ENCODE results near the gene PHF12. TPM values are rescaled to one million over a fixed set of nuclear protein-coding genes. Genes with fewer than 3 reads are reported as not detected.

PHF12 gene
- total RNA-seq, 1 experiment from 2014 or later: 35.7 TPM

- no peak for TF ChIP-seq POLR2A (IDR thresholded peaks at IDR 0.05; ENCODE audit: borderline replicate concordance, extremely low read depth, insufficient read depth, insufficient read length)
- TF ChIP-seq POLR2AphosphoS5 (IDR thresholded peaks at IDR 0.05; ENCODE audit: low read depth, low read length): no peak
- TF ChIP-seq ZFX (IDR thresholded peaks at IDR 0.05): no peak
- no peak for TF ChIP-seq ZNF274 (IDR thresholded peaks at IDR 0.05; ENCODE audit: low read depth, low read length)
- no peak for TF ChIP-seq EZH2phosphoT487 (IDR thresholded peaks at IDR 0.05; ENCODE audit: borderline replicate concordance)
Observed at GRCh38 chr17:28892024-28892423, 59.3 kb downstream of the PHF12 start (continued).

GRCh38 chr17:28891201-28891600 is 60.1 kb downstream of the PHF12 start:
- Histone ChIP-seq H2AFZ (ENCODE audit: low read depth, low read length, poor library complexity, severe bottlenecking) (no peak overlapping the region), H3K9ac (ENCODE audit: low read length) (no peak overlapping the region), H3K27ac (ENCODE audit: low read depth, low read length) (no peak overlapping the region), H3K79me2 (ENCODE audit: insufficient read depth, low read length) (peaks cover 13% of the 10 kb centered on the region), H3K36me3 (ENCODE audit: control insufficient read depth in 1 of 2, insufficient read depth in 2 of 2, low read length in 2 of 2) (no peaks in the 10 kb centered on the region), H3K4me3 (replicated peaks in 1 of 2; ENCODE audit: low read depth in 1 of 2, low read length in 2 of 2) (no peak overlapping the region), H3K9me2 (ENCODE audit: insufficient read depth) (no peaks in the 10 kb centered on the region), H3K4me2 (ENCODE audit: low read length) (no peak overlapping the region), H4K20me1 (ENCODE audit: insufficient read depth) (no peaks in the 10 kb centered on the region), H3K4me1 (ENCODE audit: control insufficient read depth in 1 of 2, insufficient read depth in 2 of 2, low read length in 2 of 2) (peaks cover 9 to 12% of the 10 kb centered on the region in 2 experiments; a peak in 3 of 4 replicates), H3K9me3 (ENCODE audit: control insufficient read depth in 1 of 2, insufficient read depth in 1 of 2, low read depth in 1 of 2, low read length in 2 of 2) (no peaks in the 10 kb centered on the region), H3K27me3 (ENCODE audit: insufficient read depth, low read length) (no peaks in the 10 kb centered on the region)
- BruUV-seq (replicated peaks): no TSS peak
- intact Hi-C loops (cut with micrococcal nuclease): no loop called here
- no peak for TF ChIP-seq CEBPB (IDR thresholded peaks at IDR 0.05; ENCODE audit: low read depth)
- no peak for TF ChIP-seq ZFX (IDR thresholded peaks at IDR 0.05)
- TF ChIP-seq POLR2A (IDR thresholded peaks at IDR 0.05; ENCODE audit: borderline replicate concordance, extremely low read depth, insufficient read depth, insufficient read length): no peak
- TF ChIP-seq FOSL1 (IDR thresholded peaks at IDR 0.05; ENCODE audit: low read depth): no peak
- no peak for TF ChIP-seq CBX3 (IDR thresholded peaks at IDR 0.05; ENCODE audit: low read depth)
- no peak for TF ChIP-seq SIN3A (IDR thresholded peaks at IDR 0.05; ENCODE audit: low read depth)
- no peak for TF ChIP-seq RAD21 (IDR thresholded peaks at IDR 0.05; ENCODE audit: low read depth)
- TF ChIP-seq EZH2phosphoT487 (IDR thresholded peaks at IDR 0.05; ENCODE audit: borderline replicate concordance): no peak
- TF ChIP-seq ZNF274 (IDR thresholded peaks at IDR 0.05; ENCODE audit: low read depth, low read length): no peak
- no peak for TF ChIP-seq ELF1 (IDR thresholded peaks at IDR 0.05; ENCODE audit: borderline replicate concordance, low read depth)
- no peak for TF ChIP-seq SRF (IDR thresholded peaks at IDR 0.05; ENCODE audit: low read depth)
- TF ChIP-seq ATF3 (IDR thresholded peaks at IDR 0.05): no peak
- no peak for TF ChIP-seq SP1 (IDR thresholded peaks at IDR 0.05; ENCODE audit: low read depth)
- no peak for TF ChIP-seq EZH2 (IDR thresholded peaks at IDR 0.05)
- TF ChIP-seq REST (IDR thresholded peaks at IDR 0.05; ENCODE audit: low read depth): no peak
- no peak for DNase-seq (ENCODE audit: low read depth, low spot score)
- ChIA-PET CTCF (no interaction called here), POLR2A (no interaction called here), RAD21 (ENCODE audit: low non-redundant PET in 1 of 2, low total read pairs in 2 of 2, uncharacterized antibody in 2 of 2, unreplicated experiment in 2 of 2) (no interaction called here)
- no peak for ATAC-seq
